Loucy (cell line): ENCODE results near the gene UBN1.

Source experiments
- H2AFZ ChIP-seq: fragments of 200-600 bp; sonication (generic); 2 replicates; pipeline ENCODE4 v1.6.0; 2016; ENCODE audit warnings: antibody characterized with exemption, mild to moderate bottlenecking, low read length, moderate library complexity
- H3F3A ChIP-seq: fragments of 200-600 bp; 2 replicates; pipeline ENCODE4 v1.6.0; 2016; ENCODE audit warnings: antibody characterized with exemption, low read depth, mild to moderate bottlenecking
- H3K27me3 ChIP-seq: fragments of 200-600 bp; sonication (generic); 2 replicates; pipeline ENCODE4 v1.6.1; 2014; ENCODE audit warnings: low read length, mild to moderate bottlenecking; ENCODE audit not compliant: insufficient read depth, poor library complexity, severe bottlenecking
- H3K36me3 ChIP-seq: fragments of 200-600 bp; sonication (generic); 2 replicates; pipeline ENCODE4 v1.6.1; 2016; ENCODE audit warnings: low read length; ENCODE audit not compliant: insufficient read depth
- H3K4me1 ChIP-seq: fragments of 200-600 bp; sonication (generic); 2 replicates; pipeline ENCODE4 v1.5.1; 2014; ENCODE audit warnings: low read length, mild to moderate bottlenecking; ENCODE audit not compliant: insufficient read depth, poor library complexity, severe bottlenecking
- H3K4me2 ChIP-seq: fragments of 200-600 bp; sonication (generic); 2 replicates; pipeline ENCODE4 v1.6.0; 2014; ENCODE audit warnings: antibody characterized with exemption, low read length, low read depth, mild to moderate bottlenecking; ENCODE audit not compliant: poor library complexity, severe bottlenecking
- H3K4me3 ChIP-seq: fragments of 200-600 bp; sonication (generic); 2 replicates; pipeline ENCODE4 v1.5.1; 2014; ENCODE audit warnings: low read length, mild to moderate bottlenecking, mixed read lengths; ENCODE audit not compliant: poor library complexity, severe bottlenecking
- H3K79me2 ChIP-seq: fragments of 200-600 bp; sonication (generic); 2 replicates; pipeline ENCODE4 v1.6.1; 2014; ENCODE audit warnings: low read length; ENCODE audit not compliant: insufficient read depth
- H3K9ac ChIP-seq: fragments of 200-600 bp; sonication (generic); 2 replicates; pipeline ENCODE4 v1.6.0; 2014; ENCODE audit warnings: mild to moderate bottlenecking, low read depth, low read length, moderate library complexity; ENCODE audit not compliant: poor library complexity, severe bottlenecking
- H3K9me2 ChIP-seq: fragments of 200-600 bp; sonication (generic); replicated peaks from 2 replicates; pipeline ENCODE4 v1.6.1; 2016; ENCODE audit warnings: low read depth, low read length, mixed read lengths
- H3K9me3 ChIP-seq: fragments of 200-600 bp; sonication (generic); 2 replicates; pipeline ENCODE4 v1.6.1; 2014; ENCODE audit warnings: mild to moderate bottlenecking, antibody characterized with exemption, low read length, low read depth; ENCODE audit not compliant: insufficient read depth
- H4K20me1 ChIP-seq: fragments of 200-600 bp; sonication (generic); 2 replicates; pipeline ENCODE4 v1.6.0; 2014; ENCODE audit warnings: antibody characterized with exemption, low read length, mild to moderate bottlenecking; ENCODE audit not compliant: insufficient read depth, poor library complexity, severe bottlenecking
- EZH2phosphoT487 ChIP-seq: fragments of 200-600 bp; IDR thresholded peaks from 2 replicates; pipeline ENCODE4 v1.6.1; 2018; ENCODE audit warnings: antibody characterized with exemption, mild to moderate bottlenecking, moderate library complexity, borderline replicate concordance
- TF ChIP-seq, protein P1 (sequence below): fragments of 200-600 bp; sonication (generic); conservative IDR thresholded peaks from 2 replicates; pipeline ENCODE4 v1.5.1; 2014; ENCODE audit warnings: mild to moderate bottlenecking, antibody characterized with exemption, low read length

Gene UBN1

GRCh38 chr16:4825196-4825595 lies 22.1 kb upstream of the UBN1 start:
- no peak overlapping the region for H3K9ac ChIP-seq
- no peak overlapping the region for H3K4me3 ChIP-seq
- no peaks in the 10 kb centered on the region for H3K9me3 ChIP-seq
- H3K4me2 ChIP-seq, result no peak overlapping the region
- TF ChIP-seq, protein P1, sequence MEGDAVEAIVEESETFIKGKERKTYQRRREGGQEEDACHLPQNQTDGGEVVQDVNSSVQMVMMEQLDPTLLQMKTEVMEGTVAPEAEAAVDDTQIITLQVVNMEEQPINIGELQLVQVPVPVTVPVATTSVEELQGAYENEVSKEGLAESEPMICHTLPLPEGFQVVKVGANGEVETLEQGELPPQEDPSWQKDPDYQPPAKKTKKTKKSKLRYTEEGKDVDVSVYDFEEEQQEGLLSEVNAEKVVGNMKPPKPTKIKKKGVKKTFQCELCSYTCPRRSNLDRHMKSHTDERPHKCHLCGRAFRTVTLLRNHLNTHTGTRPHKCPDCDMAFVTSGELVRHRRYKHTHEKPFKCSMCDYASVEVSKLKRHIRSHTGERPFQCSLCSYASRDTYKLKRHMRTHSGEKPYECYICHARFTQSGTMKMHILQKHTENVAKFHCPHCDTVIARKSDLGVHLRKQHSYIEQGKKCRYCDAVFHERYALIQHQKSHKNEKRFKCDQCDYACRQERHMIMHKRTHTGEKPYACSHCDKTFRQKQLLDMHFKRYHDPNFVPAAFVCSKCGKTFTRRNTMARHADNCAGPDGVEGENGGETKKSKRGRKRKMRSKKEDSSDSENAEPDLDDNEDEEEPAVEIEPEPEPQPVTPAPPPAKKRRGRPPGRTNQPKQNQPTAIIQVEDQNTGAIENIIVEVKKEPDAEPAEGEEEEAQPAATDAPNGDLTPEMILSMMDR, result no peak
- no peak for TF ChIP-seq EZH2phosphoT487
- H3K27me3 ChIP-seq, result no peaks in the 10 kb centered on the region
- no peaks in the 10 kb centered on the region for H3K9me2 ChIP-seq
- H3F3A ChIP-seq, result no peaks in the 10 kb centered on the region
- no peak overlapping the region for H2AFZ ChIP-seq
- H3K36me3 ChIP-seq, result peaks cover 54% of the 10 kb centered on the region; the same call in 1 of the 2 replicates
- no peaks in the 10 kb centered on the region for H4K20me1 ChIP-seq
- no peaks in the 10 kb centered on the region for H3K4me1 ChIP-seq
- H3K79me2 ChIP-seq, result no peaks in the 10 kb centered on the region

DNA sequence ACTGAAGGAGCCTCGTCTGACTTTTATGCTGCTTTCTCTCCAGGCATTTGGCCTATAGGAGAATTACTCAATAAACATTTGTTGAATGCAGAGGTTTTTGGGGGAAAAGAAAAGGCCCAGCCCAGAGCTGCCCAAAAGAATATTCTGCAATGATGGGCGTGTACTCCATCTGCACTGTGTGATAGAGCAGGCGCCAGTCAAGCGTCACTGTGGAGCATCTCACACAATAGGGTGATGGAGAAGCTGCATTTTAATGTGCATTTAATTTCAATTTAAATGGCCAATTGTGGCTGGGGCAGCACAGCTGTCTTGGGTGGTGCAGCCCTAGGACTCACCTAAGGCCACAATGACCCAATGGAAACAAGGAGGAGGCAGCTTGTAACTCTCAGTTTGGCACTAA lies 20.8 kb upstream of the UBN1 start:
- Histone ChIP-seq H3K4me3 (no peak overlapping the region), H3K4me1 (no peaks in the 10 kb centered on the region), H2AFZ (no peak overlapping the region), H3F3A (no peaks in the 10 kb centered on the region), H3K4me2 (no peak overlapping the region), H3K79me2 (no peaks in the 10 kb centered on the region), H3K9me3 (no peaks in the 10 kb centered on the region), H3K9me2 (no peaks in the 10 kb centered on the region), H4K20me1 (no peaks in the 10 kb centered on the region), H3K9ac (no peak overlapping the region), H3K36me3 (peaks cover 60% of the 10 kb centered on the region; the same call in 1 of the 2 replicates), H3K27me3 (no peaks in the 10 kb centered on the region)
- no peak for TF ChIP-seq EZH2phosphoT487
- TF ChIP-seq, protein P1, result no peak

GRCh38 chr16:4826980-4827379 lies 20.3 kb upstream of the UBN1 start:
- H3K4me3 ChIP-seq, result no peak overlapping the region
- TF ChIP-seq EZH2phosphoT487, result no peak
- TF ChIP-seq, protein P1, result no peak
- no peaks in the 10 kb centered on the region for H3K27me3 ChIP-seq
- H3K36me3 ChIP-seq, result peaks cover 61% of the 10 kb centered on the region; the same call in 1 of the 2 replicates
- no peaks in the 10 kb centered on the region for H3K4me1 ChIP-seq
- H3K9ac ChIP-seq, result no peak overlapping the region
- H3K79me2 ChIP-seq, result no peaks in the 10 kb centered on the region
- no peaks in the 10 kb centered on the region for H3F3A ChIP-seq
- H3K9me2 ChIP-seq, result no peaks in the 10 kb centered on the region
- no peak overlapping the region for H2AFZ ChIP-seq
- no peaks in the 10 kb centered on the region for H3K9me3 ChIP-seq
- H3K4me2 ChIP-seq, result no peak overlapping the region
- no peaks in the 10 kb centered on the region for H4K20me1 ChIP-seq
